Upper lobe of left lung (tissue), 4 donors: ENCODE measurements around the gene MACROD2.

Source experiments
- CTCF ChIP-seq, 6 experiments: fragments of 450-650 bp in 4 of 6; fragments of 200-600 bp in 2 of 6; sonication (generic) in 2 of 6; IDR thresholded peaks; one replicate each; pipeline ENCODE4 v1.5.1; 2016 to 2019; ENCODE audit warnings: antibody characterized with exemption in 6 of 6
- EP300 ChIP-seq, 4 donors: sonication (generic); formaldehyde crosslinking; IDR thresholded peaks; one replicate each; pipeline ENCODE4 v1.5.1; 2017; ENCODE audit warnings: antibody characterized with exemption in 4 of 4, control low read depth in 2 of 4
- POLR2A ChIP-seq, 4 donors: fragments of 450-650 bp; IDR thresholded peaks; one replicate each; pipeline ENCODE4 v1.5.1; 2016 to 2017; ENCODE audit warnings: antibody characterized with exemption in 4 of 4, mild to moderate bottlenecking in 2 of 4
- POLR2AphosphoS5 ChIP-seq, 2 donors: sonication (generic); formaldehyde crosslinking; IDR thresholded peaks; one replicate each; pipeline ENCODE4 v1.5.1; 2017; ENCODE audit warnings: antibody characterized with exemption in 2 of 2

GRCh38 chr20:14706555-14706954 is 711.2 kb downstream of the MACROD2 start:
- no peak for TF ChIP-seq CTCF (IDR thresholded peaks at IDR 0.05)
- no peak for TF ChIP-seq POLR2A (IDR thresholded peaks at IDR 0.05)
- TF ChIP-seq POLR2AphosphoS5 (IDR thresholded peaks at IDR 0.05) = no peak
- no peak for TF ChIP-seq EP300 (IDR thresholded peaks at IDR 0.05)
